H1 (cell line): ENCODE measurements around the gene ACTL7A. TPM values are rescaled to one million over a fixed set of nuclear protein-coding genes. Genes with fewer than 3 reads are reported as not detected.

Source experiments
- CTCF ChIA-PET: fragments of 300-600 bp; sonication (Branson Sonifier 250); formaldehyde crosslinking; loops from one replicate; lab custom pipeline; 2021; ENCODE audit not compliant: partially characterized antibody; lab: Charles Lee
- POLR2A ChIA-PET: fragments of 300-600 bp; sonication (Branson Sonifier 250); formaldehyde crosslinking; loops from one replicate; lab custom pipeline; 2021; ENCODE audit warnings: inconsistent platforms; ENCODE audit not compliant: partially characterized antibody; lab: Charles Lee
- DNase-seq, 2 experiments: peaks; one replicate each; pipeline versions ENCODE4 v3.0.0 to v3.0.0-alpha.2; 2010 to 2022; ENCODE audit warnings: low spot score in 2 of 2, low read depth in 1 of 2, mixed read lengths in 1 of 2
- FAIRE-seq: peaks from 2 replicates; lab custom pipeline; 2011; peaks lifted over from hg19 to GRCh38; lab: Jason Lieb, UNC
- H2AFZ ChIP-seq: 2 replicates; pipeline ENCODE4 v1.8.1; 2012; ENCODE audit warnings: low read length, inconsistent platforms
- H2AK5ac ChIP-seq: 2 replicates; pipeline ENCODE4 v1.6.1; 2013; ENCODE audit warnings: low read depth, low read length
- H2BK120ac ChIP-seq: replicated peaks from 2 replicates; pipeline ENCODE3; 2013; ENCODE audit warnings: low read depth, low read length, inconsistent platforms
- H2BK12ac ChIP-seq: 2 replicates; pipeline ENCODE4 v1.6.1; 2013; ENCODE audit warnings: low read depth, low read length
- H2BK15ac ChIP-seq: 2 replicates; pipeline ENCODE4 v1.6.1; 2013; ENCODE audit warnings: low read length
- H2BK20ac ChIP-seq: 2 replicates; pipeline ENCODE4 v1.6.1; 2013; ENCODE audit warnings: low read length
- H2BK5ac ChIP-seq: 2 replicates; pipeline ENCODE4 v1.6.1; 2013; ENCODE audit warnings: low read depth, low read length
- H3K14ac ChIP-seq: 2 replicates; pipeline ENCODE4 v1.6.1; 2013; ENCODE audit warnings: inconsistent platforms; ENCODE audit not compliant: insufficient read length
- H3K18ac ChIP-seq: 2 replicates; pipeline ENCODE4 v1.6.1; 2013; ENCODE audit warnings: low read length; ENCODE audit errors: extremely low read depth
- H3K23ac ChIP-seq: 2 replicates; pipeline ENCODE4 v1.6.1; 2013; ENCODE audit warnings: inconsistent platforms; ENCODE audit not compliant: insufficient read length
- H3K23me2 ChIP-seq: 2 replicates; pipeline ENCODE4 v1.6.1; 2013; ENCODE audit warnings: low read depth, low read length
- H3K27ac ChIP-seq: 2 replicates; pipeline ENCODE4 v1.6.1; 2011; ENCODE audit warnings: low read depth, low read length, inconsistent platforms
- H3K27me3 ChIP-seq, 4 experiments: replicated peaks in 1 of 4; 1 replicate in 1 of 4; 2 replicates in 3 of 4; pipeline versions ENCODE4 v1.6.1 to v1.8.1; 2011 to 2013; ENCODE audit warnings: low read length in 3 of 4, mild to moderate bottlenecking in 3 of 4, inconsistent platforms in 2 of 4, mixed read lengths in 2 of 4, moderate library complexity in 1 of 4; ENCODE audit not compliant: control insufficient read depth in 3 of 4, insufficient read depth in 3 of 4; ENCODE audit errors: extremely low read depth in 1 of 4
- H3K36me3 ChIP-seq, 4 experiments: 2 replicates each; pipeline versions ENCODE4 v1.6.1 to v1.8.1; 2011 to 2013; ENCODE audit warnings: mild to moderate bottlenecking in 4 of 4, low read length in 3 of 4, moderate library complexity in 2 of 4, control low read depth in 1 of 4, inconsistent platforms in 1 of 4; ENCODE audit not compliant: insufficient read depth in 4 of 4, control insufficient read depth in 2 of 4
- H3K4ac ChIP-seq: replicated peaks from 2 replicates; pipeline ENCODE3; 2013; ENCODE audit warnings: low read length, low read depth, mixed read lengths, inconsistent platforms; ENCODE audit not compliant: insufficient read length
- H3K4me1 ChIP-seq, 4 experiments: replicated peaks in 1 of 4; 1 replicate in 1 of 4; 2 replicates in 3 of 4; pipeline versions ENCODE4 v1.6.1 to v1.8.1; 2011 to 2013; ENCODE audit warnings: low read length in 3 of 4, inconsistent platforms in 2 of 4, mixed read lengths in 1 of 4; ENCODE audit not compliant: insufficient read depth in 4 of 4, control insufficient read depth in 3 of 4
- H3K4me2 ChIP-seq, 2 experiments: 2 replicates each; pipeline versions ENCODE4 v1.6.1 to v1.8.1; 2011 to 2013; ENCODE audit warnings: low read depth in 2 of 2, low read length in 2 of 2, control low read depth in 1 of 2, inconsistent platforms in 1 of 2, mild to moderate bottlenecking in 1 of 2; ENCODE audit not compliant: insufficient read depth in 1 of 2
- H3K4me3 ChIP-seq, 4 experiments: fragments of 200-600, 300-600 bp in 1 of 4; sonication (generic), shearing (Covaris generic), sonication (Bioruptor Twin) in 1 of 4; 2 replicates each; pipeline versions ENCODE4 v1.5.1 to v1.8.1; 2011 to 2016; ENCODE audit warnings: low read length in 4 of 4, low read depth in 3 of 4, control low read depth in 2 of 4, inconsistent platforms in 2 of 4, mild to moderate bottlenecking in 2 of 4, mixed read lengths in 1 of 4, moderate library complexity in 1 of 4; ENCODE audit not compliant: insufficient read depth in 2 of 4; ENCODE audit errors: extremely low read depth in 1 of 4
- H3K56ac ChIP-seq: replicated peaks from 2 replicates; pipeline ENCODE3; 2013; ENCODE audit warnings: low read depth, mild to moderate bottlenecking, mixed read lengths, low read length, inconsistent platforms; ENCODE audit not compliant: insufficient read length
- H3K79me1 ChIP-seq: 2 replicates; pipeline ENCODE4 v1.6.1; 2013; ENCODE audit warnings: low read depth, low read length, control low read depth
- H3K79me2 ChIP-seq, 2 experiments: 2 replicates each; pipeline versions ENCODE4 v1.6.1 to v1.8.1; 2012 to 2013; ENCODE audit warnings: low read length in 2 of 2, mild to moderate bottlenecking in 2 of 2, inconsistent platforms in 1 of 2; ENCODE audit not compliant: insufficient read depth in 2 of 2, control insufficient read depth in 1 of 2
- H3K9ac ChIP-seq, 4 experiments: replicated peaks in 1 of 4; 1 replicate in 1 of 4; 2 replicates in 3 of 4; pipeline versions ENCODE4 v1.6.1 to v1.8.1; 2011 to 2013; ENCODE audit warnings: low read depth in 3 of 4, low read length in 3 of 4, control low read depth in 2 of 4, mild to moderate bottlenecking in 2 of 4, moderate library complexity in 2 of 4, inconsistent platforms in 1 of 4; ENCODE audit errors: extremely low read depth in 1 of 4
- H3K9me3 ChIP-seq, 2 experiments: 2 replicates each; pipeline versions ENCODE4 v1.6.1 to v1.8.1; 2012 to 2013; ENCODE audit warnings: mild to moderate bottlenecking in 2 of 2, moderate library complexity in 2 of 2, control low read depth in 1 of 2, inconsistent platforms in 1 of 2, low read depth in 1 of 2, low read length in 1 of 2, mixed read lengths in 1 of 2; ENCODE audit not compliant: insufficient read depth in 2 of 2
- H4K20me1 ChIP-seq, 2 experiments: replicated peaks in 1 of 2; 2 replicates each; pipeline versions ENCODE3 to v1.8.1; 2011 to 2013; ENCODE audit warnings: inconsistent platforms in 2 of 2, low read length in 2 of 2, mild to moderate bottlenecking in 1 of 2; ENCODE audit not compliant: insufficient read depth in 2 of 2, control insufficient read depth in 1 of 2
- H4K5ac ChIP-seq: 2 replicates; pipeline ENCODE4 v1.6.1; 2013; ENCODE audit warnings: low read length, low read depth, mixed read lengths, inconsistent platforms; ENCODE audit not compliant: insufficient read length
- H4K8ac ChIP-seq: 2 replicates; pipeline ENCODE4 v1.8.0; 2013; ENCODE audit warnings: mild to moderate bottlenecking, moderate library complexity, low read length, inconsistent platforms; ENCODE audit not compliant: insufficient read depth; ENCODE audit errors: extremely low read depth
- H4K91ac ChIP-seq: replicated peaks from 2 replicates; pipeline ENCODE3; 2013; ENCODE audit warnings: low read length, mixed read lengths, inconsistent platforms; ENCODE audit not compliant: insufficient read length
- ASH2L ChIP-seq: fragments of 200-600, 300-600 bp; sonication (generic); IDR thresholded peaks from one replicate; pipeline ENCODE4 v1.7.1; 2017; ENCODE audit warnings: low read length
- BACH1 ChIP-seq: IDR thresholded peaks from 2 replicates; pipeline ENCODE4 v1.6.1; 2012; ENCODE audit warnings: low read length, improper control_type of control experiment
- CBX5 ChIP-seq: fragments of 300-800, 300-1000 bp; sonication (generic); IDR thresholded peaks from 2 replicates; pipeline ENCODE4 v1.7.1; 2016; ENCODE audit warnings: antibody characterized with exemption, low read length, low read depth
- EP300 ChIP-seq, 2 experiments: IDR thresholded peaks; 1 replicate in 1 of 2; 2 replicates in 1 of 2; pipeline ENCODE4 v1.6.1; 2011 to 2012; ENCODE audit warnings: low read depth in 2 of 2, low read length in 2 of 2, mild to moderate bottlenecking in 2 of 2, borderline replicate concordance in 1 of 2, inconsistent platforms in 1 of 2, moderate library complexity in 1 of 2
- GABPA ChIP-seq: IDR thresholded peaks from 2 replicates; pipeline ENCODE4 v1.6.1; 2011; ENCODE audit warnings: mild to moderate bottlenecking, low read length, moderate library complexity, borderline replicate concordance; ENCODE audit not compliant: insufficient read depth
- NANOG ChIP-seq: IDR thresholded peaks from 2 replicates; pipeline ENCODE4 v1.6.1; 2011; ENCODE audit warnings: low read length, low read depth, mild to moderate bottlenecking, inconsistent platforms; ENCODE audit not compliant: insufficient read depth, poor library complexity, severe bottlenecking
- POLR2AphosphoS5 ChIP-seq: IDR thresholded peaks from 2 replicates; pipeline ENCODE4 v1.6.1; 2011; ENCODE audit warnings: low read depth, low read length
- RBBP5 ChIP-seq: IDR thresholded peaks from 2 replicates; pipeline ENCODE4 v1.7.1; 2012; ENCODE audit warnings: low read depth, mild to moderate bottlenecking, inconsistent platforms, low read length, moderate library complexity, borderline replicate concordance
- SP2 ChIP-seq: IDR thresholded peaks from 2 replicates; pipeline ENCODE4 v1.6.1; 2012; ENCODE audit warnings: mild to moderate bottlenecking, low read length, inconsistent platforms
- TBP ChIP-seq: IDR thresholded peaks from 2 replicates; pipeline ENCODE4 v1.6.1; 2011; ENCODE audit warnings: low read depth, low read length, improper control_type of control experiment
- WGBS, 2 experiments: shearing (Covaris generic) in 1 of 2; methylation state at CpG; one replicate each; pipeline versions ENCODE4 v1.1.6 to v1.1.7; 2013 to 2015; ENCODE audit warnings: low lambda C conversion rate in 2 of 2, mixed read lengths in 2 of 2, inconsistent platforms in 1 of 2, low coverage in 1 of 2, missing lambda C conversion rate in 1 of 2; ENCODE audit not compliant: insufficient replicate concordance in 2 of 2, insufficient coverage in 1 of 2, insufficient read length in 1 of 2; ENCODE audit errors: extremely low coverage in 1 of 2, missing lambda C conversion rate in 1 of 2; 5-methylcytosine and 5-hydroxymethylcytosine counted together
- polyA plus RNA-seq, 7 experiments: library from polyadenylated mRNA; depleted of rRNA in 3 of 7; stranded (reverse) in 5 of 7; unstranded in 2 of 7; fragments of >200 nt in 5 of 7; fragments of 200-250 nt in 2 of 7; gene quantifications; 1 replicate in 5 of 7; 2 replicates in 1 of 7; 4 replicates in 1 of 7; pipeline versions ENCODE4 v1.2.1 to v1.2.3, GENCODE V29; 2011 to 2013; ENCODE audit warnings: missing spikeins in 2 of 7, mixed read lengths in 2 of 7
- total RNA-seq: library from RNA; stranded (reverse); fragmentation: NEBNext Ultra II Directional; extraction: Animal tissue kit (Norgen Biotek cat#: 25700); gene quantifications from 2 replicates; pipeline ENCODE4 v1.2.1, GENCODE V29; 2021

Gene ACTL7A
- total and polyA plus RNA-seq, 2 of the 8 experiments (the other 6 are each of a cell fraction or from before 2014, with no cell fraction given), result not detected

GRCh38 chr9:108869092-108869725 is 7.1 kb downstream of the ACTL7A start:
- Histone ChIP-seq H3K23me2 (no peaks in the 10 kb centered on the region), H4K20me1 (peaks cover 0 to 1% of the 10 kb centered on the region in 2 experiments), H2BK20ac (no peak overlapping the region), H3K4me3 (no peak overlapping the region), H4K8ac (no peak overlapping the region), H3K23ac (no peak overlapping the region), H4K91ac (no peak overlapping the region), H3K36me3 (peaks cover 0 to 20% (median 12%) of the 10 kb centered on the region in 4 experiments; a peak in 4 of 8 replicates), H3K4ac (no peak overlapping the region), H2AK5ac (no peak overlapping the region), H3K79me1 (no peaks in the 10 kb centered on the region), H2BK15ac (no peak overlapping the region), H2BK12ac (no peak overlapping the region), H3K14ac (no peak overlapping the region), H2AFZ (no peak overlapping the region), H3K56ac (no peak overlapping the region)
- ChIA-PET POLR2A (no interaction called here), CTCF (interaction anchor here (0.8 to 1.2 kb wide), 2 partner anchors 11 to 14 kb away, joined by 3 read pairs; partner anchors contain the start of gene ACTL7B)
- TF ChIP-seq EP300 (IDR thresholded peaks at IDR 0.05; ENCODE audit: borderline replicate concordance in 1 of 2, low read depth in 2 of 2, low read length in 2 of 2) (no peak), ASH2L (no peak), GABPA (no peak), RBBP5 (no peak), TBP (no peak), CBX5 (no peak), POLR2AphosphoS5 (no peak), NANOG (no peak), BACH1 (no peak), SP2 (no peak)
- TF ChIP-seq, all 59 proteins: peak for 0
- H3K27ac ChIP-seq, result no peak overlapping the region
- no peak overlapping the region for H4K5ac ChIP-seq
- WGBS, 2 experiments, result 54% methylated on average over 3 of the region's 3 CpGs; no CpG with 5 or more reads in 1 of the 2 experiments
- no peak overlapping the region for H3K18ac ChIP-seq
- no peak overlapping the region for H3K4me2 ChIP-seq
- no peak overlapping the region for H2BK5ac ChIP-seq
- H3K4me1 ChIP-seq, result no peaks in the 10 kb centered on the region
- DNase-seq (no peak), FAIRE-seq (no peak)
- H3K9ac ChIP-seq, result no peak overlapping the region
- H3K27me3 ChIP-seq, result no peaks in the 10 kb centered on the region
- no peak overlapping the region for H2BK120ac ChIP-seq
- no peaks in the 10 kb centered on the region for H3K9me3 ChIP-seq
- no peaks in the 10 kb centered on the region for H3K79me2 ChIP-seq
